Fibroblast of peridontal ligament (primary cell): ENCODE results near the gene MCF2L2.
A peak's percentile ranks its signal among the peaks of the same experiment; 100 is the strongest.
"Not testable (repeated sequence)": the region's sequence is repeated elsewhere in the genome, so short reads cannot be mapped to it uniquely, and the experiment has no call there.

Source experiments
- DNase-seq: peaks from one replicate; pipeline ENCODE4 v3.0.0-alpha.2; 2010; ENCODE audit errors: extremely low read depth

MCF2L2 gene

GRCh38 chr3:183428447-183429211 lies at the start of gene MCF2L2:
MCF2L2 (minus strand) TSS chr3:183428619; CDS start chr3:183427977, 642 bp downstream.
- no peak for DNase-seq

- no peak for DNase-seq
Observed at GRCh38 chr3:183477801-183478456, 49.5 kb upstream of the MCF2L2 start.

- DNase-seq: not testable (repeated sequence)
Observed at GRCh38 chr3:183475764-183476162, 47.3 kb upstream of the MCF2L2 start.

GRCh38 chr3:183475016-183475763 lies 46.8 kb upstream of the MCF2L2 start:
- DNase-seq: no peak

GRCh38 chr3:183473969-183474368 lies 45.5 kb upstream of the MCF2L2 start:
- DNase-seq: no peak

GRCh38 chr3:183472155-183472554 lies 43.7 kb upstream of the MCF2L2 start:
- no peak for DNase-seq

- no peak for DNase-seq
Observed at GRCh38 chr3:183468424-183468823, 40.0 kb upstream of the MCF2L2 start.

- DNase-seq: no peak
Observed at GRCh38 chr3:183466575-183466974, 38.2 kb upstream of the MCF2L2 start.

GRCh38 chr3:183465710-183466109 lies 37.3 kb upstream of the MCF2L2 start:
- DNase-seq: not testable (repeated sequence)

GRCh38 chr3:183464480-183464879 lies 36.1 kb upstream of the MCF2L2 start:
- no peak for DNase-seq

GRCh38 chr3:183460081-183461055 lies 31.9 kb upstream of the MCF2L2 start:
- no peak for DNase-seq

GRCh38 chr3:183455089-183455488 lies 26.7 kb upstream of the MCF2L2 start:
- no peak for DNase-seq

- DNase-seq: no peak
Observed at GRCh38 chr3:183454064-183454463, 25.6 kb upstream of the MCF2L2 start.

GRCh38 chr3:183449791-183450190 lies 21.4 kb upstream of the MCF2L2 start:
- DNase-seq: peak; percentile 14

- peak; percentile 47 for DNase-seq
Observed at GRCh38 chr3:183449391-183449790, 21.0 kb upstream of the MCF2L2 start.

- no peak for DNase-seq
Observed at GRCh38 chr3:183448369-183449128, 20.1 kb upstream of the MCF2L2 start.

- peak; percentile 68 for DNase-seq
Observed at GRCh38 chr3:183447206-183448001, 19.0 kb upstream of the MCF2L2 start.

GRCh38 chr3:183446838-183447205 lies 18.4 kb upstream of the MCF2L2 start:
- DNase-seq: no peak

- no peak for DNase-seq
Observed at GRCh38 chr3:183444748-183445147, 16.3 kb upstream of the MCF2L2 start.
